ENCODE results near the gene INPP4B. TPM values are rescaled to one million over a fixed set of nuclear protein-coding genes. Genes with fewer than 3 reads are reported as not detected.

Gene INPP4B
- total RNA-seq, 1 donor from 2014 or later, result 12.0 TPM

DNA sequence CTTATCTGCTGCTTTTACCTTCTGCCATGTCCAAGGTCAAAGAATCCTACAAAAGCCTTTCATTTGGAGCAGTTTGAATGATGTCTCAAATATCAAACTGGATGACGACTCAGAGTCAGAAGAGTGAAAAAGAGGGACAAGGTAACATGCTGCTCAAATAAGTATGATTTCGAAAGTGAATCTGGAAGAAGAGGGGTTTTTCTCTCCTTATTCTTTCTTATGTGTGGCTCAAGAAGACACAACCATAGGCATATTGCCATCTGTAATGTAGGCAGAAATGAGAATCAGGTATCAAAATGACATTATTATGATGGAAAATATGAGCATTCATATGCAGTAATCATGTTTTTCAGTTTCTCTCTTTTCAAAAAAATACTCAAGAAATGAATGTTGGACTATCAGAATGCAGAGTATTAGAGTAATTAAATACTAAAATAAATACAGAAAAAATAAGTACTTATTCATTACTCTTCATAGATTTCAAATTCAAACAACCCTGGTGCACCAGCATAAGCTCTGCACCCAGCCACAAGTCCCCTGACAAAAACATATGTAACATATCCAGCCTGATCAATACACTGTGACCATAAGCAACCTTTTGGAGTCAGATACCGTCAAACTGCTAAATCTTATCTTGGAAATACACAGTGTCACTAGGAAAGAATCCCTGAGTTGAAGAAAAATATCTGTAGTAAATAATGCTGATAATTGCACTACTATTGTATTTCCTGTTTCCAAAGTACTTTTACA, 468.6 kb downstream of the INPP4B start:
- DNase-seq (ENCODE audit: low read depth), result no peak
- TF ChIP-seq, protein P1, sequence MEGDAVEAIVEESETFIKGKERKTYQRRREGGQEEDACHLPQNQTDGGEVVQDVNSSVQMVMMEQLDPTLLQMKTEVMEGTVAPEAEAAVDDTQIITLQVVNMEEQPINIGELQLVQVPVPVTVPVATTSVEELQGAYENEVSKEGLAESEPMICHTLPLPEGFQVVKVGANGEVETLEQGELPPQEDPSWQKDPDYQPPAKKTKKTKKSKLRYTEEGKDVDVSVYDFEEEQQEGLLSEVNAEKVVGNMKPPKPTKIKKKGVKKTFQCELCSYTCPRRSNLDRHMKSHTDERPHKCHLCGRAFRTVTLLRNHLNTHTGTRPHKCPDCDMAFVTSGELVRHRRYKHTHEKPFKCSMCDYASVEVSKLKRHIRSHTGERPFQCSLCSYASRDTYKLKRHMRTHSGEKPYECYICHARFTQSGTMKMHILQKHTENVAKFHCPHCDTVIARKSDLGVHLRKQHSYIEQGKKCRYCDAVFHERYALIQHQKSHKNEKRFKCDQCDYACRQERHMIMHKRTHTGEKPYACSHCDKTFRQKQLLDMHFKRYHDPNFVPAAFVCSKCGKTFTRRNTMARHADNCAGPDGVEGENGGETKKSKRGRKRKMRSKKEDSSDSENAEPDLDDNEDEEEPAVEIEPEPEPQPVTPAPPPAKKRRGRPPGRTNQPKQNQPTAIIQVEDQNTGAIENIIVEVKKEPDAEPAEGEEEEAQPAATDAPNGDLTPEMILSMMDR (conservative IDR thresholded peaks at IDR 0.05; ENCODE audit: low read depth, low read length), result no peak
- no peak overlapping the region for H3K4me3 ChIP-seq (ENCODE audit: low read depth, low read length)

DNA sequence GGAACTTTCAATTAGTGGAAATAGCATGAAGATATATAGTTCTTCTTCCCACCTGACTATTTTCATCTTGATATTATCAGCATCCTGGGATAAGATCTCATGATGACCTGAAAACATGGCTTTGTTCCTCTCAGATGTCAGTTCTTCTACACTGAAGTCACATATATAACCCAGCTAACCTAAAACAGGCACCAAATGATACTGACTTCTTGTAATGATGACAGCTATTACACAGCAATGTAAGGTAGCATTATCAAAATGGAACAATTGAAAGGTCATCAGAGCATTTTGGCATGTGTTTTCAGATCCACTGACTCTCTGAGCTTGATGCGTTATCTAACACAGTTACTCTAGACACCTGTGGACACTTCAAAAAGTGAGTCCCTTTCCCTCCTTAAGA, 469.9 kb downstream of the INPP4B start:
- TF ChIP-seq, protein P1 (conservative IDR thresholded peaks at IDR 0.05; ENCODE audit: low read depth, low read length), result no peak
- DNase-seq (ENCODE audit: low read depth), result no peak

DNA sequence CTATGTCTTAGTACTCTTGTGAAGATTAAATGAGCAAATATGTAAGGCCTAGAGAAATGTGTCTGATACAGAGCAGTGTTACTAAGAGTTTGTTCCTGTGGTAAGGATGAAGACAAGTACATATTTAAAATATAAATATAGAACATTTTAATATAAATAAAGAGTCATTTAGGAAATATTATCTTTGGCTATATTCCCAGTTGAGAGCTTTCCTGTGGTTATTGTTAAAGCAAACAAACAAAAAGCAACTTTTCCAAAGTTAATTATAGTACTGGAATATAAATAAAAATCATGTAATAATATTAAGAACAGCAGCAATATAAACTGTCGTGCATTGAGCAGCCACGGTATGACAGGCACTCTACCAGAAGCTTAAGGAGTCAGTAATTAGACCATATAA, 472.5 kb downstream of the INPP4B start:
- no peak overlapping the region for H3K4me3 ChIP-seq (ENCODE audit: low read depth, low read length)
- TF ChIP-seq, protein P1 (conservative IDR thresholded peaks at IDR 0.05; ENCODE audit: low read depth, low read length), result no peak
- no peak for DNase-seq (ENCODE audit: low read depth)

More for the DNA sequence above, 469.9 kb downstream of the INPP4B start:
- H3K4me3 ChIP-seq (ENCODE audit: low read depth, low read length), result no peak overlapping the region

DNA sequence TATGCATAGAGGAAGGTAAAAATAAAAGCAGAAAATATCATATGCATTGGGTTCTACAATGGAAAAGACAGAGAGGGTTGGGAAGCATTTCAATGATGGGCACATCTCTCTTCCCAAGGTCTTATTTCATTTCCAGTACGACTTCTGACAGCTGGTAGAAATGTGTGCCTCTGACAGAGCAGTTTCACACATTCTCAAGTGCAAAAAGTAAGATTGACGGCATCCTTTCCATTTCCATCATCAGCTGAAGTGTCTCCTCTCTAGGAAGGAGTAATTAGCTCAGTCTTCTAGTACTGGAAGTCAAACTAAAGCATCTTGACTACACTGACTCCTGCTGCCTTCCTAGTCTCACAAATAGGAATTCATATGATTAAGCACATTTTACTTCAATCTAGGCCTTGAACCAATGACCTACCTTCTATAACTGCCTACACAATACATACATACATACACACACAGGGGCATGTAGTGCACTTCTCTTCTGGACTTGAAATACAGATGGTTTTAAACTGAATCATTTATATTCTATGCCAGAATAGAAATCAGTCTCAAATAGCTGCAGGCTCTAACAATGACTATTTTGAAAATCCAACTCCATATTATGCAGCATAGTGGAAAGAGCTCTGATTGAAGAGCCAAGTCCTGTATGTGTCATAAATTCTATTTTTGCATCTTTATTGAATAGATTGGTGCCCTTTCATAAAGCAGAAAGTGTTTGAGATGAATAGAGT, 473.4 kb downstream of the INPP4B start:
- DNase-seq (ENCODE audit: low read depth), result no peak
- H3K4me3 ChIP-seq (ENCODE audit: low read depth, low read length), result no peak overlapping the region

DNA sequence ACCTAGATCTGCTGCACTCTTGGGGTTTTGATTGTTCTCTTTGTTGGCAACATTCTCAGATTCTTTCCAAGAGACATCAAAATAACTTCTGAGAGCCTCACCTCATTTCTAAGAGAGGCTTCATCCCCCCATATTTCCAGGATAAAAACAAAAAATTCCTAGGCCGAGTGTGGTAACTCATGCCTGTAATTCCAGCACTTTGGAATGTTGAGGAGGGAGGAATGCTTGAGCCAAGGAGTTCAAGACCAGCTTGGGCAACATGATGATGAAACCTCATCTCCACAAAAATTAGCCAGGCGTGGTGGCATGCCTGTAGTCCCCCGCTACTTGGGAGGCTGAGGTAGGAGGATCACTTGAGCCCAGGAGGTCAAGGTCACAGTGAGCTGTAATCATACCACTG, 477.0 kb downstream of the INPP4B start:
- H3K4me3 ChIP-seq (ENCODE audit: low read depth, low read length), result no peak overlapping the region
- DNase-seq (ENCODE audit: low read depth), result no peak
- TF ChIP-seq, protein P1 (conservative IDR thresholded peaks at IDR 0.05; ENCODE audit: low read depth, low read length), result no peak

More for the DNA sequence above, 473.4 kb downstream of the INPP4B start:
- TF ChIP-seq, protein P1 (conservative IDR thresholded peaks at IDR 0.05; ENCODE audit: low read depth, low read length), result no peak

DNA sequence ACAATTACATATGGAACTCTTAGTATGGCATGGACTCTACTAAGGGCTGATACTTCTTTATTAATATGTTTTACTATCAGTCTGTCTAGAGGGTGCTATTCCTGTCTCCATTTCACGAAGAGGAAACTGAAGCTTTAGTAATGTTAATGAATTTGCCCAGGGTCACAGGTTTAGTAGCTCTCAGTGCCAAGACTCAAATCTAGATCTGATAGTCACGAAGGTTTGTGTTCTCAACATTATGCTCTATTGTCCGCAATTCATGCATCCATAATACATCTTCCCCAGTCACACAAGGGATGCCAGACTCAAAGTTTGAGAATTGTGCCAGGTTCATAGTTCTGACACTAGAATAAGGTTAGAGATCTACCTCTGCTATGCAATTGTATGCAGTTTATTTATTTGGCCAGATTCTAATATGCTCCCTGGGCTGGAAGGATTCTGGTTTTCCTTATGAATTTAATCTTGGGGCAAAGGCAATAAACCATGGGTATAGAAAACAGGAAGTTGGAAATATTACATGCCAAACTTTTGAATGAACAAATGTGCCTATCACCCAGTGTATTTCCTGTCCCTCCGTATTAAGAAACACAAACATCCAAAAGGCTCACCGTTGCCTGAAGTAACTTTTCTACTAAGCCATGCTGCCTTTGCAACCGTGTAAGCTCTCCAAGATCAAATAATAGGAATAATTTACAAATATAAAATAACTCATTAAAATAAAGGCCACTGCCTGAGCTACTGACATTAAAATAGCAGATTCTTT, 478.5 kb downstream of the INPP4B start:
- DNase-seq (ENCODE audit: low read depth), result no peak
- no peak overlapping the region for H3K4me3 ChIP-seq (ENCODE audit: low read depth, low read length)
- TF ChIP-seq, protein P1 (conservative IDR thresholded peaks at IDR 0.05; ENCODE audit: low read depth, low read length), result no peak

Data from epithelial cell of proximal tubule (primary cell).